Calu3 (cell line): ENCODE measurements around the gene PRRG4. TPM values are rescaled to one million over a fixed set of nuclear protein-coding genes. Genes with fewer than 3 reads are reported as not detected.
"Not testable (repeated sequence)": the region's sequence is repeated elsewhere in the genome, so short reads cannot be mapped to it uniquely, and the experiment has no call there.

Source experiments
- BruUV-seq: library from RNA; stranded (reverse); fragments of 400-500 nt; replicated peaks from 2 replicates; lab custom pipeline; 2021; lab: Mats Ljungman, UMichigan
- CTCF ChIA-PET: fragments of 300-600 bp; sonication (Branson Sonifier 250); formaldehyde crosslinking; loops from one replicate; lab custom pipeline; 2022; ENCODE audit warnings: antibody characterized with exemption; lab: Charles Lee
- DNase-seq: peaks from one replicate; pipeline ENCODE4 v3.0.0; 2022
- H3K27ac Mint-ChIP-seq: one replicate; pipeline ENCODE4 v1.8.0; 2022; ENCODE audit warnings: mixed read lengths; ENCODE audit not compliant: unreplicated experiment
- H3K27me3 Mint-ChIP-seq: one replicate; pipeline ENCODE4 v1.8.0; 2022; ENCODE audit warnings: mixed read lengths; ENCODE audit not compliant: unreplicated experiment
- H3K36me3 Mint-ChIP-seq: one replicate; pipeline ENCODE4 v1.8.0; 2022; ENCODE audit warnings: mild to moderate bottlenecking, moderate library complexity, mixed read lengths; ENCODE audit not compliant: insufficient read depth, unreplicated experiment
- H3K4me1 Mint-ChIP-seq: one replicate; pipeline ENCODE4 v1.8.0; 2022; ENCODE audit warnings: mild to moderate bottlenecking, low read depth, mixed read lengths; ENCODE audit not compliant: unreplicated experiment
- H3K4me3 Mint-ChIP-seq: one replicate; pipeline ENCODE4 v1.8.0; 2022; ENCODE audit warnings: mild to moderate bottlenecking, low read depth, moderate library complexity, mixed read lengths; ENCODE audit not compliant: unreplicated experiment
- H3K9me3 Mint-ChIP-seq: one replicate; pipeline ENCODE4 v1.8.0; 2022; ENCODE audit warnings: low read depth, mixed read lengths; ENCODE audit not compliant: unreplicated experiment
- CTCF ChIP-seq: fragments of 200-600 bp; IDR thresholded peaks from one replicate; pipeline ENCODE4 v1.8.0; 2022; ENCODE audit warnings: antibody characterized with exemption; ENCODE audit not compliant: unreplicated experiment
- intact Hi-C: fragments of 100-400 bp; cut with micrococcal nuclease; formaldehyde crosslinking; loops from one replicate; pipeline ENCODE4 v1.10.0; 2022; ENCODE audit not compliant: unreplicated experiment
- total RNA-seq: library from RNA; stranded (reverse); gene quantifications from 2 replicates; pipeline ENCODE4 v1.2.3, GENCODE V29; 2022

The PRRG4 gene
- total RNA-seq, 1 experiment from 2014 or later: 22.9 TPM

GRCh38 chr11:32864555-32864954 is 34.8 kb downstream of the PRRG4 start:
- no TSS peak for BruUV-seq
- CTCF ChIA-PET: interaction anchor here (0.7 kb wide), 1 partner anchor 10 kb away, joined by 3 read pairs; no protein-coding TSS in a partner anchor

GRCh38 chr11:32868752-32869151 is 39.0 kb downstream of the PRRG4 start:
- H3K9me3 Mint-ChIP-seq, H3K27ac Mint-ChIP-seq, H3K36me3 Mint-ChIP-seq, intact Hi-C loops, CTCF ChIA-PET, H3K27me3 Mint-ChIP-seq, BruUV-seq, DNase-seq, H3K4me1 Mint-ChIP-seq, H3K4me3 Mint-ChIP-seq: not testable (repeated sequence)

More at GRCh38 chr11:32864555-32864954, 34.8 kb downstream of the PRRG4 start:
- DNase-seq: no peak
- H3K27me3 Mint-ChIP-seq: no peaks in the 10 kb centered on the region
- no peak overlapping the region for H3K4me3 Mint-ChIP-seq
- H3K9me3 Mint-ChIP-seq: peaks cover 3% of the 10 kb centered on the region
- intact Hi-C loops: no loop called here
- no peaks in the 10 kb centered on the region for H3K36me3 Mint-ChIP-seq
- no peak for TF ChIP-seq CTCF
- no peaks in the 10 kb centered on the region for H3K4me1 Mint-ChIP-seq
- no peak overlapping the region for H3K27ac Mint-ChIP-seq

- TF ChIP-seq CTCF: peak; percentile 40
- no peaks in the 10 kb centered on the region for H3K27me3 Mint-ChIP-seq
- intact Hi-C loops: loop anchor here (1.0 kb wide), 1 partner anchor 195 kb away; no protein-coding TSS in a partner anchor
- DNase-seq: peak; percentile 38
- H3K27ac Mint-ChIP-seq: no peak overlapping the region
- CTCF ChIA-PET: no interaction called here
- H3K4me3 Mint-ChIP-seq: no peak overlapping the region
- no peaks in the 10 kb centered on the region for H3K4me1 Mint-ChIP-seq
- peaks cover 3% of the 10 kb centered on the region for H3K9me3 Mint-ChIP-seq
- H3K36me3 Mint-ChIP-seq: no peaks in the 10 kb centered on the region
- BruUV-seq: no TSS peak
These were observed 40.9 kb downstream of the PRRG4 start for GRCh38 chr11:32870676-32871075.

GRCh38 chr11:32874132-32874531 is 44.4 kb downstream of the PRRG4 start:
- CTCF ChIA-PET: no interaction called here
- no peaks in the 10 kb centered on the region for H3K27me3 Mint-ChIP-seq
- H3K4me1 Mint-ChIP-seq: no peaks in the 10 kb centered on the region
- no peak overlapping the region for H3K27ac Mint-ChIP-seq
- TF ChIP-seq CTCF: no peak
- no peaks in the 10 kb centered on the region for H3K9me3 Mint-ChIP-seq
- intact Hi-C loops: no loop called here
- BruUV-seq: no TSS peak
- no peaks in the 10 kb centered on the region for H3K36me3 Mint-ChIP-seq
- no peak overlapping the region for H3K4me3 Mint-ChIP-seq
- no peak for DNase-seq

- H3K4me1 Mint-ChIP-seq: peaks cover 8% of the 10 kb centered on the region
- H3K9me3 Mint-ChIP-seq: no peaks in the 10 kb centered on the region
- BruUV-seq: no TSS peak
- DNase-seq: no peak
- intact Hi-C loops: no loop called here
- H3K4me3 Mint-ChIP-seq: no peak overlapping the region
- H3K27ac Mint-ChIP-seq: no peak overlapping the region
- CTCF ChIA-PET: interaction anchor here (0.6 to 0.7 kb wide), 3 partner anchors 88 to 223 kb away, joined by 3 read pairs; no protein-coding TSS in a partner anchor
- H3K27me3 Mint-ChIP-seq: no peaks in the 10 kb centered on the region
- TF ChIP-seq CTCF: no peak
- H3K36me3 Mint-ChIP-seq: no peaks in the 10 kb centered on the region
These were observed 51.6 kb downstream of the PRRG4 start for GRCh38 chr11:32881286-32881685.
